CD14-positive monocyte (primary cell): ENCODE measurements around the gene SCN10A. TPM values are rescaled to one million over a fixed set of nuclear protein-coding genes. Genes with fewer than 3 reads are reported as not detected.

Experiments used
- DNase-seq, 3 donors: peaks; one replicate each; pipeline ENCODE4 v3.0.0-alpha.2; 2011 to 2022
- H2AFZ ChIP-seq: 2 replicates; pipeline ENCODE4 v1.6.0; 2012; ENCODE audit warnings: mild to moderate bottlenecking, low read depth, low read length, inconsistent platforms; ENCODE audit not compliant: insufficient read depth, poor library complexity, severe bottlenecking
- H3K27ac ChIP-seq, 2 donors: 1 replicate in 1 of 2; 2 replicates in 1 of 2; pipeline ENCODE4 v1.5.1; 2012 to 2013; ENCODE audit warnings: low read length in 2 of 2, control low read depth in 1 of 2, inconsistent platforms in 1 of 2, low read depth in 1 of 2, mild to moderate bottlenecking in 1 of 2
- H3K27me3 ChIP-seq, 2 donors: one replicate each; pipeline versions ENCODE4 v1.6.0 to v1.6.1; 2011 to 2013; ENCODE audit warnings: low read length in 2 of 2; ENCODE audit not compliant: control insufficient read depth in 2 of 2, insufficient read depth in 2 of 2
- H3K36me3 ChIP-seq, 2 donors: replicated peaks in 1 of 2; 1 replicate in 1 of 2; 2 replicates in 1 of 2; pipeline versions ENCODE4 v1.5.1 to v1.6.1; 2012 to 2013; ENCODE audit warnings: low read length in 2 of 2, control low read depth in 1 of 2, inconsistent platforms in 1 of 2, mild to moderate bottlenecking in 1 of 2; ENCODE audit not compliant: insufficient read depth in 2 of 2, control insufficient read depth in 1 of 2
- H3K4me1 ChIP-seq, 2 donors: 1 replicate in 1 of 2; 2 replicates in 1 of 2; pipeline versions ENCODE4 v1.5.1 to v1.6.1; 2012 to 2013; ENCODE audit warnings: low read length in 2 of 2, control low read depth in 1 of 2, inconsistent platforms in 1 of 2, mild to moderate bottlenecking in 1 of 2, moderate library complexity in 1 of 2; ENCODE audit not compliant: insufficient read depth in 2 of 2, control insufficient read depth in 1 of 2
- H3K4me2 ChIP-seq: replicated peaks from 2 replicates; pipeline ENCODE3; 2012; ENCODE audit warnings: low read length, moderate library complexity, mild to moderate bottlenecking; ENCODE audit not compliant: poor library complexity, severe bottlenecking; ENCODE audit errors: extremely low read depth
- H3K4me3 ChIP-seq, 3 experiments: fragments of 200-600 bp in 1 of 3; sonication (generic) in 1 of 3; replicated peaks in 1 of 3; 1 replicate in 2 of 3; 2 replicates in 1 of 3; pipeline ENCODE4 v1.5.1; 2011 to 2013; ENCODE audit warnings: low read length in 3 of 3, mild to moderate bottlenecking in 3 of 3, control low read depth in 2 of 3, low read depth in 2 of 3, inconsistent platforms in 1 of 3, moderate library complexity in 1 of 3
- H3K79me2 ChIP-seq: 2 replicates; pipeline ENCODE4 v1.6.0; 2012; ENCODE audit warnings: mild to moderate bottlenecking, control low read depth, inconsistent platforms, low read length, moderate library complexity; ENCODE audit not compliant: insufficient read depth
- H3K9ac ChIP-seq: 2 replicates; pipeline ENCODE4 v1.6.0; 2017; ENCODE audit warnings: low read length, mild to moderate bottlenecking; ENCODE audit not compliant: insufficient read depth, poor library complexity, severe bottlenecking
- H3K9me3 ChIP-seq, 2 donors: replicated peaks in 1 of 2; 1 replicate in 1 of 2; 2 replicates in 1 of 2; pipeline versions ENCODE4 v1.5.1 to v1.6.1; 2012 to 2013; ENCODE audit warnings: low read length in 2 of 2, control low read depth in 1 of 2; ENCODE audit not compliant: control insufficient read depth in 1 of 2, insufficient read depth in 1 of 2
- H4K20me1 ChIP-seq: 2 replicates; pipeline ENCODE4 v1.6.0; 2012; ENCODE audit warnings: mild to moderate bottlenecking, low read length, control low read depth, moderate library complexity; ENCODE audit not compliant: insufficient read depth
- H3K27ac Mint-ChIP-seq, 7 donors: one replicate each; pipeline ENCODE4 v1.8.0; 2020; ENCODE audit warnings: mild to moderate bottlenecking in 7 of 7, mixed read lengths in 7 of 7, moderate library complexity in 6 of 7, inconsistent platforms in 2 of 7
- H3K27me3 Mint-ChIP-seq, 3 donors: one replicate each; pipeline ENCODE4 v1.8.0; 2021 to 2022; ENCODE audit warnings: low read depth in 3 of 3, mild to moderate bottlenecking in 3 of 3, mixed read lengths in 3 of 3, moderate library complexity in 3 of 3, inconsistent platforms in 1 of 3
- H3K36me3 Mint-ChIP-seq, 2 donors: one replicate each; pipeline ENCODE4 v1.8.0; 2020; ENCODE audit warnings: mixed read lengths in 2 of 2, inconsistent platforms in 1 of 2, mild to moderate bottlenecking in 1 of 2
- H3K4me1 Mint-ChIP-seq: one replicate; pipeline ENCODE4 v1.8.0; 2020; ENCODE audit warnings: mild to moderate bottlenecking, mixed read lengths
- H3K4me3 Mint-ChIP-seq, 2 donors: one replicate each; pipeline ENCODE4 v1.8.0; 2020; ENCODE audit warnings: mild to moderate bottlenecking in 2 of 2, mixed read lengths in 2 of 2, moderate library complexity in 1 of 2
- H3K9me3 Mint-ChIP-seq, 7 donors: one replicate each; pipeline ENCODE4 v1.8.0; 2020 to 2022; ENCODE audit warnings: mixed read lengths in 7 of 7, mild to moderate bottlenecking in 6 of 7, moderate library complexity in 6 of 7, inconsistent platforms in 2 of 7
- CTCF ChIP-seq: fragments of 200-600 bp; IDR thresholded peaks from one replicate; pipeline ENCODE4 v1.8.0; 2022; ENCODE audit warnings: antibody characterized with exemption, mild to moderate bottlenecking
- WGBS: methylation state at CpG from one replicate; pipeline ENCODE4 v1.1.5; 2013; ENCODE audit warnings: missing lambda C conversion rate; ENCODE audit not compliant: insufficient coverage; 5-methylcytosine and 5-hydroxymethylcytosine counted together
- intact Hi-C, 2 donors: fragments of 100-400 bp; cut with micrococcal nuclease; formaldehyde crosslinking; loops; one replicate each; pipeline versions ENCODE4 v1.15.0 to v1.15.1; 2023
- polyA plus RNA-seq, 3 donors: library from polyadenylated mRNA; depleted of rRNA in 1 of 3; unstranded in 2 of 3; stranded (reverse) in 1 of 3; fragments of 300-500 nt in 2 of 3; fragments of >200 nt in 1 of 3; fragmentation: Illumina TruSeq in 2 of 3; gene quantifications; 1 replicate in 2 of 3; 2 replicates in 1 of 3; pipeline ENCODE4 v1.2.3, GENCODE V29; 2012 to 2021

Gene SCN10A
- polyA plus RNA-seq, 3 donors, result not detected

- Histone ChIP-seq H3K9me3 (peaks cover 0 to 14% of the 10 kb centered on the region in 2 donors), H3K4me2 (no peak overlapping the region), H3K4me1 (peaks cover 9 to 11% of the 10 kb centered on the region in 2 donors), H3K4me3 (no peak overlapping the region), H3K79me2 (no peaks in the 10 kb centered on the region), H3K9ac (no peak overlapping the region), H3K36me3 (no peaks in the 10 kb centered on the region), H2AFZ (no peak overlapping the region), H3K27ac (no peak overlapping the region), H3K27me3 (peaks cover 19 to 48% of the 10 kb centered on the region in 2 donors), H4K20me1 (no peaks in the 10 kb centered on the region)
- Mint-ChIP-seq H3K27ac (no peak overlapping the region), H3K9me3 (peaks cover 0 to 6% (median 2%) of the 10 kb centered on the region in 7 donors), H3K4me3 (no peak overlapping the region), H3K27me3 (peaks cover 6 to 14% (median 10%) of the 10 kb centered on the region in 3 donors), H3K36me3 (peaks cover 0 to 2% of the 10 kb centered on the region in 2 donors), H3K4me1 (peaks cover 8% of the 10 kb centered on the region)
- intact Hi-C loops, result no loop called here
- no peak for DNase-seq
- TF ChIP-seq CTCF, result no peak
- WGBS, result 93% methylated on average over 4 of the region's 7 CpGs
These were observed 167.9 kb downstream of the SCN10A start for GRCh38 chr3:38648024-38648658.

GRCh38 chr3:38647217-38647970, 168.6 kb downstream of the SCN10A start:
- Histone ChIP-seq H3K79me2 (no peaks in the 10 kb centered on the region), H4K20me1 (no peaks in the 10 kb centered on the region), H3K9me3 (peaks cover 0 to 14% of the 10 kb centered on the region in 2 donors), H3K27ac (no peak overlapping the region), H2AFZ (no peak overlapping the region), H3K4me2 (no peak overlapping the region), H3K4me1 (peaks cover 9 to 11% of the 10 kb centered on the region in 2 donors), H3K27me3 (peaks cover 19 to 48% of the 10 kb centered on the region in 2 donors), H3K36me3 (no peaks in the 10 kb centered on the region), H3K9ac (no peak overlapping the region), H3K4me3 (no peak overlapping the region)
- WGBS, result 86% methylated on average over 5 of the region's 7 CpGs
- peaks cover 0 to 6% (median 0%) of the 10 kb centered on the region in 7 donors for H3K9me3 Mint-ChIP-seq
- peaks cover 5 to 14% (median 6%) of the 10 kb centered on the region in 3 donors for H3K27me3 Mint-ChIP-seq
- peaks cover 8% of the 10 kb centered on the region for H3K4me1 Mint-ChIP-seq
- intact Hi-C loops, result no loop called here
- H3K27ac Mint-ChIP-seq, result no peak overlapping the region
- DNase-seq, result no peak
- H3K36me3 Mint-ChIP-seq, result peaks cover 0 to 2% of the 10 kb centered on the region in 2 donors
- no peak overlapping the region for H3K4me3 Mint-ChIP-seq
- TF ChIP-seq CTCF, result no peak

Other genes with a start within 250 kb of the SCN10A start
- not detected for gene SCN5A, start 166.5 kb downstream of the SCN10A start, polyA plus RNA-seq
- not detected for gene SCN11A, start 235.7 kb upstream of the SCN10A start, polyA plus RNA-seq
- gene WDR48, start 235.8 kb upstream of the SCN10A start, polyA plus RNA-seq, result 10 to 100 TPM; 15.0 to 22.7 (median 17.1) TPM